HepG2 (cell line): ENCODE results near the gene ING5. TPM values are rescaled to one million over a fixed set of nuclear protein-coding genes. Genes with fewer than 3 reads are reported as not detected.

Source experiments
- IRX3 ChIP-seq: sonication (generic); formaldehyde crosslinking; IDR thresholded peaks from 2 replicates; pipeline ENCODE4 v1.8.1; 2023; ENCODE audit warnings: mild to moderate bottlenecking, low read depth, missing genetic modification reagents, borderline replicate concordance
- RAD51 ChIP-seq: fragments of 450-650 bp; IDR thresholded peaks from 2 replicates; pipeline ENCODE4 v1.6.1; 2016; ENCODE audit warnings: borderline replicate concordance
- RFX5 ChIP-seq: IDR thresholded peaks from 2 replicates; pipeline ENCODE4 v1.6.1; 2011; ENCODE audit warnings: low read depth, low read length, improper control_type of control experiment
- XBP1 ChIP-seq: sonication (generic); formaldehyde crosslinking; IDR thresholded peaks from 2 replicates; pipeline ENCODE4 v1.5.0; 2020; ENCODE audit warnings: missing genetic modification reagents
- ZNF629 ChIP-seq: sonication (generic); formaldehyde crosslinking; conservative IDR thresholded peaks from 2 replicates; pipeline ENCODE4 v1.5.0; 2020; ENCODE audit warnings: missing genetic modification reagents
- ZSCAN25 ChIP-seq: sonication (generic); formaldehyde crosslinking; IDR thresholded peaks from 2 replicates; pipeline ENCODE4 v1.8.0; 2022; ENCODE audit warnings: mild to moderate bottlenecking, missing genetic modification reagents
- polyA plus RNA-seq, 8 experiments: library from polyadenylated mRNA; depleted of rRNA in 3 of 8; stranded (reverse) in 7 of 8; unstranded in 1 of 8; fragments of >200 nt; fragmentation: Illumina TruSeq in 4 of 8; extraction: Trizol in 4 of 8; gene quantifications; 2 replicates each; pipeline versions ENCODE4 v1.2.1 to v1.2.3, GENCODE V29; 2011 to 2016; ENCODE audit warnings: low read depth in 4 of 8, missing spikeins in 1 of 8, mixed read lengths in 1 of 8; ENCODE audit not compliant: insufficient read depth in 1 of 8
- total RNA-seq, 5 experiments: library from RNA; depleted of rRNA; stranded (reverse); fragments of >200 nt; fragmentation: Illumina TruSeq; extraction: Trizol; gene quantifications; 2 replicates each; pipeline ENCODE4 v1.2.3, GENCODE V29; 2016; ENCODE audit warnings: low read depth in 1 of 5
- TF ChIP-seq, protein P1 (sequence below): sonication (generic); formaldehyde crosslinking; conservative IDR thresholded peaks from 2 replicates; pipeline ENCODE4 v1.4.0; 2020; ENCODE audit warnings: missing genetic modification reagents
- TF ChIP-seq, protein P2 (sequence below): sonication (generic); formaldehyde crosslinking; IDR thresholded peaks from 2 replicates; pipeline ENCODE4 v1.9.0; 2022; ENCODE audit warnings: low read depth, missing genetic modification reagents
- TF ChIP-seq, protein P3 (sequence below): fragments of 450-650 bp; IDR thresholded peaks from 2 replicates; pipeline ENCODE4 v1.6.1; 2016
- TF ChIP-seq, protein P4 (sequence below): IDR thresholded peaks from 2 replicates; pipeline ENCODE4 v1.6.1; 2016; ENCODE audit warnings: missing compliant biosample characterization, missing genetic modification reagents, borderline replicate concordance
- TF ChIP-seq, protein P5 (sequence below): sonication (generic); formaldehyde crosslinking; IDR thresholded peaks from 2 replicates; pipeline ENCODE4 v1.5.0; 2020; ENCODE audit warnings: mild to moderate bottlenecking, missing genetic modification reagents
- TF ChIP-seq, protein P6 (sequence below): sonication (generic); formaldehyde crosslinking; IDR thresholded peaks from 2 replicates; pipeline ENCODE4 v1.9.0; 2022; ENCODE audit warnings: missing genetic modification reagents, mild to moderate bottlenecking, borderline replicate concordance
- TF ChIP-seq, protein P7 (sequence below): sonication (generic); formaldehyde crosslinking; IDR thresholded peaks from 2 replicates; pipeline ENCODE4 v1.5.0; 2020; ENCODE audit warnings: mild to moderate bottlenecking, missing genetic modification reagents

ING5 gene
- total and polyA plus RNA-seq, 2 of the 13 experiments (the other 11 are each of a cell fraction or from before 2014, with no cell fraction given), result 61.9 to 71.9 TPM

DNA sequence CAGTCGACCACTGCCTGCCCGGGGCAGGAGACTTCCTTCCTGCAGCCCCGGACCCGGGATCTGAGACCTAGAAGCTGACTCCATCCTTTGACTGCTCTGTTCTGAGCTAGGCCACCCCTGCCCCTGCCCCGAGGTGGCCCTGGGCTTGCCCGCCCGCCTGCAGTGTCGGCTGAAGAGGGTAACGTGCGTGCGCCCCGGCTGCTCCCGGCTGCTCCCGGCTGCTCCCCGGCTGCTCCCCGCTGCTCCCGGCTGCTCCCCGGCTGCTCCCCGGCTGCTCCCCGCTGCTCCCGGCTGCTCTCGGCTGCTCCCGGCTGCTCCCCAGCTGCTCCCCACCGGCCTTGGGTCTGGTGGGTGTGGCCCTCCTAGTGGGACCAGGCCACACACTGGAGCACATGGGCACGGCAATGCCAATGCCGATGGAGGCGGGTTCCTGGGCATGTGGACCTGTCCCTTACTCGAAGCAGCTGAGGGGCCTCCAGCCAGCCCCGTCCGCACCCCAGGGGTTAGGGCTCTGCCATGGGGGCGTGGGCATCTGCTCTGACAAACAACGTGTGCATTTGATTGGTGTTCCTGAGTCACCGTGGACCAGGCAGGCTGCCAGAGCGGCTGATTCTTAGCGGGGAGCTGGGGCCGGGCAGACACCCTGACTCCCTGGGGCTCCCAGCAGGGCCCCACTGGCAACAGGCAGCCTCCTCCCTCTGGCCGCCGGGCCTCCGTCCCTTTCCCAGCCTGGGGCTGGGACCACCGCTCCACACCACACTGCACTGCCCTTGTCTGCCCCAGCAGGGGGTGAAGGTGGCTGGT lies 72.8 kb downstream of the ING5 start (continued):
- TF ChIP-seq, protein P1, sequence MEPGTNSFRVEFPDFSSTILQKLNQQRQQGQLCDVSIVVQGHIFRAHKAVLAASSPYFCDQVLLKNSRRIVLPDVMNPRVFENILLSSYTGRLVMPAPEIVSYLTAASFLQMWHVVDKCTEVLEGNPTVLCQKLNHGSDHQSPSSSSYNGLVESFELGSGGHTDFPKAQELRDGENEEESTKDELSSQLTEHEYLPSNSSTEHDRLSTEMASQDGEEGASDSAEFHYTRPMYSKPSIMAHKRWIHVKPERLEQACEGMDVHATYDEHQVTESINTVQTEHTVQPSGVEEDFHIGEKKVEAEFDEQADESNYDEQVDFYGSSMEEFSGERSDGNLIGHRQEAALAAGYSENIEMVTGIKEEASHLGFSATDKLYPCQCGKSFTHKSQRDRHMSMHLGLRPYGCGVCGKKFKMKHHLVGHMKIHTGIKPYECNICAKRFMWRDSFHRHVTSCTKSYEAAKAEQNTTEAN (CRISPR knock-in tag), result peak; percentile 63; the same call in 1 of the 2 replicates
- TF ChIP-seq XBP1 (CRISPR knock-in tag), result no peak
- TF ChIP-seq, protein P2, sequence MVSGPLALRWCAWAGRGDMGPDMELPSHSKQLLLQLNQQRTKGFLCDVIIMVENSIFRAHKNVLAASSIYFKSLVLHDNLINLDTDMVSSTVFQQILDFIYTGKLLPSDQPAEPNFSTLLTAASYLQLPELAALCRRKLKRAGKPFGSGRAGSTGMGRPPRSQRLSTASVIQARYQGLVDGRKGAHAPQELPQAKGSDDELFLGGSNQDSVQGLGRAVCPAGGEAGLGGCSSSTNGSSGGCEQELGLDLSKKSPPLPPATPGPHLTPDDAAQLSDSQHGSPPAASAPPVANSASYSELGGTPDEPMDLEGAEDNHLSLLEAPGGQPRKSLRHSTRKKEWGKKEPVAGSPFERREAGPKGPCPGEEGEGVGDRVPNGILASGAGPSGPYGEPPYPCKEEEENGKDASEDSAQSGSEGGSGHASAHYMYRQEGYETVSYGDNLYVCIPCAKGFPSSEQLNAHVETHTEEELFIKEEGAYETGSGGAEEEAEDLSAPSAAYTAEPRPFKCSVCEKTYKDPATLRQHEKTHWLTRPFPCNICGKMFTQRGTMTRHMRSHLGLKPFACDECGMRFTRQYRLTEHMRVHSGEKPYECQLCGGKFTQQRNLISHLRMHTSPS, result peak; percentile 88
- TF ChIP-seq ZNF629, result peak; percentile 23; the same call in 1 of the 2 replicates
- TF ChIP-seq, protein P3, sequence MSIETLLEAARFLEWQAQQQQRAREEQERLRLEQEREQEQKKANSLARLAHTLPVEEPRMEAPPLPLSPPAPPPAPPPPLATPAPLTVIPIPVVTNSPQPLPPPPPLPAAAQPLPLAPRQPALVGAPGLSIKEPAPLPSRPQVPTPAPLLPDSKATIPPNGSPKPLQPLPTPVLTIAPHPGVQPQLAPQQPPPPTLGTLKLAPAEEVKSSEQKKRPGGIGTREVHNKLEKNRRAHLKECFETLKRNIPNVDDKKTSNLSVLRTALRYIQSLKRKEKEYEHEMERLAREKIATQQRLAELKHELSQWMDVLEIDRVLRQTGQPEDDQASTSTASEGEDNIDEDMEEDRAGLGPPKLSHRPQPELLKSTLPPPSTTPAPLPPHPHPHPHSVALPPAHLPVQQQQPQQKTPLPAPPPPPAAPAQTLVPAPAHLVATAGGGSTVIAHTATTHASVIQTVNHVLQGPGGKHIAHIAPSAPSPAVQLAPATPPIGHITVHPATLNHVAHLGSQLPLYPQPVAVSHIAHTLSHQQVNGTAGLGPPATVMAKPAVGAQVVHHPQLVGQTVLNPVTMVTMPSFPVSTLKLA, result peak; percentile 26; the same call in 1 of the 2 replicates
- TF ChIP-seq, protein P4, sequence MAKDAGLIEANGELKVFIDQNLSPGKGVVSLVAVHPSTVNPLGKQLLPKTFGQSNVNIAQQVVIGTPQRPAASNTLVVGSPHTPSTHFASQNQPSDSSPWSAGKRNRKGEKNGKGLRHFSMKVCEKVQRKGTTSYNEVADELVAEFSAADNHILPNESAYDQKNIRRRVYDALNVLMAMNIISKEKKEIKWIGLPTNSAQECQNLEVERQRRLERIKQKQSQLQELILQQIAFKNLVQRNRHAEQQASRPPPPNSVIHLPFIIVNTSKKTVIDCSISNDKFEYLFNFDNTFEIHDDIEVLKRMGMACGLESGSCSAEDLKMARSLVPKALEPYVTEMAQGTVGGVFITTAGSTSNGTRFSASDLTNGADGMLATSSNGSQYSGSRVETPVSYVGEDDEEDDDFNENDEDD (CRISPR knock-in tag), result peak; percentile 23; the same call in 1 of the 2 replicates
- no peak for TF ChIP-seq IRX3
- TF ChIP-seq, protein P5, sequence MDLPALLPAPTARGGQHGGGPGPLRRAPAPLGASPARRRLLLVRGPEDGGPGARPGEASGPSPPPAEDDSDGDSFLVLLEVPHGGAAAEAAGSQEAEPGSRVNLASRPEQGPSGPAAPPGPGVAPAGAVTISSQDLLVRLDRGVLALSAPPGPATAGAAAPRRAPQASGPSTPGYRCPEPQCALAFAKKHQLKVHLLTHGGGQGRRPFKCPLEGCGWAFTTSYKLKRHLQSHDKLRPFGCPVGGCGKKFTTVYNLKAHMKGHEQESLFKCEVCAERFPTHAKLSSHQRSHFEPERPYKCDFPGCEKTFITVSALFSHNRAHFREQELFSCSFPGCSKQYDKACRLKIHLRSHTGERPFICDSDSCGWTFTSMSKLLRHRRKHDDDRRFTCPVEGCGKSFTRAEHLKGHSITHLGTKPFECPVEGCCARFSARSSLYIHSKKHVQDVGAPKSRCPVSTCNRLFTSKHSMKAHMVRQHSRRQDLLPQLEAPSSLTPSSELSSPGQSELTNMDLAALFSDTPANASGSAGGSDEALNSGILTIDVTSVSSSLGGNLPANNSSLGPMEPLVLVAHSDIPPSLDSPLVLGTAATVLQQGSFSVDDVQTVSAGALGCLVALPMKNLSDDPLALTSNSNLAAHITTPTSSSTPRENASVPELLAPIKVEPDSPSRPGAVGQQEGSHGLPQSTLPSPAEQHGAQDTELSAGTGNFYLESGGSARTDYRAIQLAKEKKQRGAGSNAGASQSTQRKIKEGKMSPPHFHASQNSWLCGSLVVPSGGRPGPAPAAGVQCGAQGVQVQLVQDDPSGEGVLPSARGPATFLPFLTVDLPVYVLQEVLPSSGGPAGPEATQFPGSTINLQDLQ (CRISPR knock-in tag), result peak; percentile 48; the same call in 1 of the 2 replicates
- TF ChIP-seq RFX5, result no peak
- no peak for TF ChIP-seq RAD51
- TF ChIP-seq ZSCAN25 (CRISPR knock-in tag), result peak; percentile 42; the same call in 1 of the 2 replicates
- TF ChIP-seq, protein P6, sequence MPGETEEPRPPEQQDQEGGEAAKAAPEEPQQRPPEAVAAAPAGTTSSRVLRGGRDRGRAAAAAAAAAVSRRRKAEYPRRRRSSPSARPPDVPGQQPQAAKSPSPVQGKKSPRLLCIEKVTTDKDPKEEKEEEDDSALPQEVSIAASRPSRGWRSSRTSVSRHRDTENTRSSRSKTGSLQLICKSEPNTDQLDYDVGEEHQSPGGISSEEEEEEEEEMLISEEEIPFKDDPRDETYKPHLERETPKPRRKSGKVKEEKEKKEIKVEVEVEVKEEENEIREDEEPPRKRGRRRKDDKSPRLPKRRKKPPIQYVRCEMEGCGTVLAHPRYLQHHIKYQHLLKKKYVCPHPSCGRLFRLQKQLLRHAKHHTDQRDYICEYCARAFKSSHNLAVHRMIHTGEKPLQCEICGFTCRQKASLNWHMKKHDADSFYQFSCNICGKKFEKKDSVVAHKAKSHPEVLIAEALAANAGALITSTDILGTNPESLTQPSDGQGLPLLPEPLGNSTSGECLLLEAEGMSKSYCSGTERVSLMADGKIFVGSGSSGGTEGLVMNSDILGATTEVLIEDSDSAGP (CRISPR knock-in tag), result peak; percentile 44; the same call in 1 of the 2 replicates
- TF ChIP-seq, protein P7, sequence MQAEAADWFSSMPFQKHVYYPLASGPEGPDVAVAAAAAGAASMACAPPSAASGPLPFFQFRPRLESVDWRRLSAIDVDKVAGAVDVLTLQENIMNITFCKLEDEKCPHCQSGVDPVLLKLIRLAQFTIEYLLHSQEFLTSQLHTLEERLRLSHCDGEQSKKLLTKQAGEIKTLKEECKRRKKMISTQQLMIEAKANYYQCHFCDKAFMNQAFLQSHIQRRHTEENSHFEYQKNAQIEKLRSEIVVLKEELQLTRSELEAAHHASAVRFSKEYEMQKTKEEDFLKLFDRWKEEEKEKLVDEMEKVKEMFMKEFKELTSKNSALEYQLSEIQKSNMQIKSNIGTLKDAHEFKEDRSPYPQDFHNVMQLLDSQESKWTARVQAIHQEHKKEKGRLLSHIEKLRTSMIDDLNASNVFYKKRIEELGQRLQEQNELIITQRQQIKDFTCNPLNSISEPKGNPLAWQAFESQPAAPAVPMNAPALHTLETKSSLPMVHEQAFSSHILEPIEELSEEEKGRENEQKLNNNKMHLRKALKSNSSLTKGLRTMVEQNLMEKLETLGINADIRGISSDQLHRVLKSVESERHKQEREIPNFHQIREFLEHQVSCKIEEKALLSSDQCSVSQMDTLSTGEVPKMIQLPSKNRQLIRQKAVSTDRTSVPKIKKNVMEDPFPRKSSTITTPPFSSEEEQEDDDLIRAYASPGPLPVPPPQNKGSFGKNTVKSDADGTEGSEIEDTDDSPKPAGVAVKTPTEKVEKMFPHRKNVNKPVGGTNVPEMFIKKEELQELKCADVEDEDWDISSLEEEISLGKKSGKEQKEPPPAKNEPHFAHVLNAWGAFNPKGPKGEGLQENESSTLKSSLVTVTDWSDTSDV (CRISPR knock-in tag), result peak; percentile 90; the same call in 1 of the 2 replicates
